ENCODE results near the gene ERF.

The ERF gene

DNA sequence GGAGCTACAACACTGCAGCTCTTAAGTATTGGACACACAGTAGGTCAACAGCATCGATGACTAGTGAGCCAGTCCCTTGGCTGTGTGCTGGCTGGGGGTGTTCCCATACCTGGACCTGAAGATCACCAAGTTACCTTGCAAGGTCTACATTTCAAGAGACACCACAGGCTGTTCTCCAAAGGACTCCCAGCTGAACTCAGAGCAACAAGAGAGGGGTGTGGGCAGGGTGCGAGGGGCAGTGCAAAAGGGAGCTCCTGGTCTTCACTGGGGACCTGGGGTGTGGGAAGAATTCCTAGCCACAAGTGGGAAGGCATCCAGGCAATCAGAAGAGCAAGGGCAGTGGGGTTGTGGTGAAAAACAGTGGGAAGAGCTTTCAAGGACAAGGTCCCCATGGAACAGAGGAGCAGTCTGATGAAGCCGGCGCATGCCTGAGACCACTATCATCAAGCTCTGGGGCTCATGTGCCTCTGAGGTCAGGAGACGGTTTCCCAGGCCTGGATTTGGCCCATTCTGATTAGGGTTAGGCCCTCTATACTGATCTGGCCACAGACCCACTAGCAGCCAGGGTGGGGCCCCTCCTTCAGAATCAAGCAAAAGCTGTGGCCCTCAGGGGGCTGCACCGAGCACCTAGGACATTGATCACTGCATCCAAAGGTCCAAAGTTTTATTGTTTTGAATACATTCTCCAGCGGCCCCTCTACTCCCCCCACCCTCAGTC lies 7.8 kb downstream of the ERF start:
- in situ Hi-C loops (cut with MboI; ENCODE audit: low pct_unique_long_range_greater_than_20kb, low sequenced_read_pairs): no loop called here
- no peak for DNase-seq

DNA sequence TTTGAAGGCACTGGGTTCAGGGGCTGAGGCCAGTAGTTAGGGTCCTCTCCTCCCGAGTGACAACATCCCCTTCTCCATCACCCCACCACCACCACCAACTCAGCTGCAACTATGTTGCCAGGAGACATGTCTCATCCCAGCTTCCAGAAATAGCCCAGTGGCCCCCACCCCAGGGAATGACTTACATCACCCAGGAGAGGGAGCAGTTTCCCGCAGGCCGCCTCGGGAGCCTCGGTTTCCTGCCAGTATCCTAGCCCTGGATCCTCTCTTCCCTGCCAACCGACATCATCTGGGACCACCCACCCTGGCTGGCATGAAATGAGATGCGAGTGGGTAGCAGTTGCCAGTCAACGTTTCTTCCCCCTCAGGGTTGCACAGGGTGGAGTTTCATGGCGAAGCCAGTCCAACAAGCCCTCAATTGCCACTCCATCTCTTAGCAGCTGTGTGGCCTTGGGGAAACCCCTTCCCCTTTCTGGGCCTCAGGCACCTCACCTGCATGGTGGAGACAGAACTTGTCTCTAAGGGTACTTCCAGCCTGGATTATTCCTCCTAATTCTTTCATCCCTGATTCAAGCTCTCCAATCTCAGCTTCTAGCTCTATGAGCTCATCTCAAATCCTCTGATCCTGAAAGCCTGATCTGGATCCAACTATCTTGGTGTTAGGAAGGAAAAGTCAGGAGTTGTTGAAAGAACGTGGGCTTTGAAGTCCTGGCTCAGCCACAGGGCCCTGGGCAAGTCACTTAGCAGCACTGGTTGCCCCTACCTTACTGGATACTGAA lies 8.6 kb downstream of the ERF start:
- in situ Hi-C loops (cut with MboI; ENCODE audit: low pct_unique_long_range_greater_than_20kb, low sequenced_read_pairs): no loop called here
- peak; percentile 47 for DNase-seq

DNA sequence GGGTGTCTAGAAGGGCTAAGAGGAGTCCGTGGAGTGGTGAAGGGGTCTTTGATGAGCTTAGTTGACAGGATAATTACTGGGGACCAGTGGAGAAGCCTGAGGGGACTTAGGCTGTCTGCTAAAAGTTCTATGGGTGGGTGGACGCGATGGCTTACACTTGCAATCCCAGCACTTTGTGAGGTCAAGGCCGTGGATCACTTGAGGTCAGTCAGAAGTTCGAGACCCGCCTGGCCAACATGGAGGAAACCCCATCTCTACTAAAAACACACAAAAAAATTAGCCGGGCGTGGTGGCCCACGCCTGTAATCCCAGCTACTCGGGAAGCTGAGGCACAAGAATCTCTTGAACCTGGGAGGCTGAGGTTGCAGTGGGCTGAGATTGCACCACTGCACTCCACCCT lies 9.7 kb downstream of the ERF start:
- no peak for DNase-seq
- in situ Hi-C loops (cut with MboI; ENCODE audit: low pct_unique_long_range_greater_than_20kb, low sequenced_read_pairs): no loop called here

DNA sequence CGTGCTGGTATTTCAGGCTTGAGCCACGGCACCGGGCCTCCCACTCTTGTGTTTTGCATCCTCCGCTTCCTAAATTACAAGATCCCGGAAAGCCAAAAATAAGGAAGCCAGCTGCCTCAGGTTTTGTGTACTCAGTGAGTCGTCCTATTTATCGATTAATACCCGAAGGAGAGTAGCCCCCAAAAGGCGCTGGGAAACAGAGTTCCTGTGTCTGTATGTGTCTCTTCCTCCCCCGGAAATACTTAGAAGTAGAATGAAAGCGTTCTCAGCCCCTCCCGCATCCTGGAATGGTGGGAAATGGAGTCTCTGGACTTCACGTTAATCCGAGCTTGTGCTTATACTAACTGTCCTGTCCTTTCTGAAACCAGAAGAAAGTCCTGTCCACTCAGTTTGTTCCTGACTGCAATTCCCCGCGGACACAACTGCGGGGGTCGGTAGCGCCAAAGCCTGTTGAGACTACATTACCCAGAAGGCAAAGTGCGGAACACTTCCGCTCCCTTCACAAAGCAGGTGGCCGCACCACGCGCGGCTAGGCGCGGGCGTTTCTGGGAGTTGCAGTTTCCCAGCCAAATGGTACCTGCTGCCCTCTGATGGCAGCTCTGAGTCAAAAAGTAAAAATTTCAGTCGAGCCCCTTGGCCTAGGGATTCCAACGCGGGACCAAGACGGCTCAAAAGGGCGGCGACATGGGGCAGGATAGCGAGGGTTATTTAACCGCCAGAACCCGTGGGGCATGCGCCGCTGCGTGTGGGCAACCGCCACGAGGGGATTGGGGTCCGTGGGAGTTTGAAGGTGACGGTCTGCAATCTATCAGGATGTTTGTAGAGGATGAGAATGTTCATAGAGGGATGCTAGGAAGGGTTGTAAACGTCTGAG lies 10.3 kb downstream of the ERF start:
- in situ Hi-C loops (cut with MboI; ENCODE audit: low pct_unique_long_range_greater_than_20kb, low sequenced_read_pairs): no loop called here

DNA sequence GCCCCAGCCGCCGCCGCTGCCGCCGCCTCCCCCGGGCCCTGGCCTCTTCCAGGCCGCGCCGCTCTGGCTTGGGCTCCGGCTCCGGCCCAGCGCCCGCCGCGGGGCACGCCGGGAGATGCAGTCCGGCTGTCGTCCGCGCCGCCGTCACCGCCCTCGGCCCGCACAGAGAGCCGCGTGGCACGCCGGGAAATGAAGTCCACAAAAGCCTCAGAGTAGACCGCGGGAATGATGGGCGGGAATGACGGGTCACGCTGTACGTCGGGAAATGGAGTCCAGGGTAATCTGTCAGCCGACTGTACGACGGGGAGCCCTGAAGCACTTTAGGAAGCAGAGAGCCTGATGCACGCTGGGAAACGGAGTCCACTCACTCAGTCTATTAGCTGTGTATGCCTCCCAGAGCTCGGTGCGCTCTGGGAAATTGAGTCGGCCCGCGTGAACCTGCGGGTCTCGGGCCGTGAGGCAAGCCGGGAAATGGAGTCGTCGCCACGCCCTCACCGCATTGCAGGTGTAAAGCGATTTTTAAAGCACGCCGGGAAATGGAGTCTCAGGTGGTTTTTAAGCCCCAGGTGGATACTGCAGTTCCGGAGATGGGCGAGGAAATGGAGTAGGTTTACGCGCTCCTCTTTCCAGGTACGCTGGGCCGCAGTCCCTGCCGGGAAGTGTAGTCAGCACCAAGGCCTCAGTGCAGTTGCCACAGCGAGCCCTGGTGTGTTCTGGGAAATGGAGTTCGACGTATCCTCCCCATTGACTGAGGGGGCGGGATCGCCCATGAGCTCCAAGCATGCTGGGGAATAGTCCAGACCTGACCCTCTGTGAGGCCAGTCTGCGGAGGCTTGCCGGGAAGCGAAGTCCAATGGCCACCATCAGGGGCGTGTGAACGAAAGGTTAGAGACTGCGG lies 12.2 kb downstream of the ERF start, which contains the start of gene GSK3A:
Gene GSK3A, minus strand, starts transcription at position 91 of the 898 bp plus-strand sequence. CDS start 137 bp downstream, outside the sequence.
- in situ Hi-C loops (cut with MboI; ENCODE audit: low pct_unique_long_range_greater_than_20kb, low sequenced_read_pairs): no loop called here
- DNase-seq: peak; percentile 98

More for the DNA sequence above, 10.3 kb downstream of the ERF start:
- DNase-seq: peak; percentile 98

DNA sequence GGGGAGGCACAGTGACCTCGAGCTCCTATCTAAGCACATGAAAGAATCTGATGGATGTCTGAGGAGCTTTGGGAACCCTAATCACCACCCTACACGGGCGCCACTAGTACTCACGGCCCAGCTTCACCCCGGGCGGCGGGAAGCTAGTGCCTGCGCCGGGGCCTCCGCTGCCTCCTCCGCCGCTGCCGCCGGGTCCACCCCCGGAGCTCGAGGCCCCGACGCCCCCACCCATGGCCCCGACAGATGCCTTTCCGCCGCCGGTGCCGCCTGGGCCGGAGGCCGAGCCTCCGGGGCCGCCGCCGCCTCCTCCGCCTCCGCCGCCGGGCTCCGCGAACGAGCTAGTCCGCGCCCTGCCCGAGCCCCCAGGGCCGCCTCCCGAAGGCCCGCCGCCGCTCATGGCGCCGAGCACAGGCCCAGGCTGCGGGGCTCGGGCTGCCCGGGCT lies 12.8 kb downstream of the ERF start:
- DNase-seq: no peak
- in situ Hi-C loops (cut with MboI; ENCODE audit: low pct_unique_long_range_greater_than_20kb, low sequenced_read_pairs): no loop called here

DNA sequence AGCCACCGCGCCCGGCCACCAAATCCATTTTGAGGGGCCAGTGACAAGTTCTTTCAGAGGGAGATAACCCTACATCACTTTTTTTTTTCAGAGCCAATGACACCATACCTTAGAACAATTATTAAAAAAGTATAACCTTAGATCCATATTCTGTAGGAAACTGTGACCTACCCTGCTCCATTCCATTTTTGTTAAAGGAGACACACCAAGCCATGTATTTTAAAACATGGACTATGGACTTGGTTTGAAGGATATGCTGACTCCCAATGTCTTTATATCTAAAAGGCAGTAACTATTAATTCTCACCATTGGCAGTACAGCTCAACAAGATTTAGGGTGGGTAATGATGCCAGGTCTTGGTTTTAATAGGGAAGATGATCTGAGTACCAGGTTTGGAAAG lies 13.6 kb downstream of the ERF start:
- in situ Hi-C loops (cut with MboI; ENCODE audit: low pct_unique_long_range_greater_than_20kb, low sequenced_read_pairs): no loop called here
- DNase-seq: no peak

DNA sequence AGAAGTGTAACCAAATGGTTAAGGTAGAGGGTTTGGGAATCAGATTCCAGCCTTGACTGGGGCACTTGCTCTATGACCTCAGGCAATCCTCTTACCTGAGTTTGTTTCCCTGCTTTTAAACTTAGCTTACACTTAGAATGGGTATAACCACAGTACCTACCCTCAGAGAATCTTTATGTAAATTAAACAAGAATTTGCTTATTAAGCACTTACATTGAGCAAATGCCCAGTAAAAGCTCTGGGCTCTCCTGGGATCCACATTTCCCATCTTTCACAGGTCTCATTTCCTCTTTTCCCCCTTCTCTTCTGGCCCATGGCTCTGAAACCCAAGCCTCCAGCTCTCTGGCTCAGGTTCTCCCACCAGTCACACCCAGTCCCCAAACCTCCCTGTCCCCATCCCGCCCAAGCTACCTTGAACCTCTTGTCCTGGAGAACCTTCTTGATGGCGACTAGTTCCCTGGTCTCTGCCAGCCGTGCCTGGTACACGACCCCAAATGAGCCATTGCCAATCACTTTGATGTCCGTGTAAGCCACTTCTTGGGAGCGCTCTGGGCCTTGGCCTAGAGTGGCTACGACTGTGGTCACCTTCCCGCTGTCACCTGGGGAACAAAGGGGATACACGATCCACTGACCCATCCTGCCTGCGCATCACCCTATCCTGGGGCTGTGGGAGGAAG lies 15.2 kb downstream of the ERF start:
- in situ Hi-C loops (cut with MboI; ENCODE audit: low pct_unique_long_range_greater_than_20kb, low sequenced_read_pairs): no loop called here
- DNase-seq: no peak

DNA sequence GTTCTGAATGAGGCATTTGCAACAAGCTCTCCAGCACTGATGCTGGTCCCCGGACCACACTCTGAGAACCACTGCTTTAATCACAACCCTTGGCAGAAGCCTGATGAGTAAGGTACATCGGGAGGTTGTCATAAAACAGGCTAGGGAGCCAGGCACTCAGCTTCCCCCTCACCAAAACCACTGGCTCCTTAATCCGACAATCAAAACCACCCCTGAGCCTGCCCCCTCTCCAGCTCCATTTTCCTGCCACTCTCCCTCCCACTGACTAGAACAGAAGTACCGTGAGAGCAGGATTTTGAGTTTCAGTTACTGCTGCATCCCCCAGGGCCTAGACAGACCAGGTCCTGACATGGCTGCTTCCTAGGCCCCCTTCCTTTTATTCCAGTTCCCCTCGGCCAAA lies 19.7 kb downstream of the ERF start:
- in situ Hi-C loops (cut with MboI; ENCODE audit: low pct_unique_long_range_greater_than_20kb, low sequenced_read_pairs): no loop called here

DNA sequence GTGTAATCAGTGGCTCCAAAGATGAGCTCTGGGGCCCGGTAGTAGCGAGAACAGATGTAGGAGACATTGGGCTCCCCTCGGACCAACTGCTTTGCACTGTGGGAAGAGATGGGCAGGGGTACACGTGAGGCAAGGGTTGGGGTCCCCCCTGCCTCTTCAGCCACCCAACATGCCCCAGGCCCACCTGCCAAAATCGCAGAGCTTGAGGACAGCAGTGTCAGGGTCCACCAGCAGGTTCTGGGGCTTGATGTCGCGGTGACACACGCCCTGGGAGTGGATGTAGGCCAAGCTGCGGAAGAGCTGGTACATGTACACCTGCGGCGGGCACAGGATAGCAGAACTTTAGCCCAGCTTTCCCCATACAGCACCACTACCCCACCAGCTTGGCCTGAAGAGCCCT lies 20.6 kb downstream of the ERF start:
- in situ Hi-C loops (cut with MboI; ENCODE audit: low pct_unique_long_range_greater_than_20kb, low sequenced_read_pairs): no loop called here
- DNase-seq: no peak

More for the DNA sequence above, 19.7 kb downstream of the ERF start:
- no peak for DNase-seq

DNA sequence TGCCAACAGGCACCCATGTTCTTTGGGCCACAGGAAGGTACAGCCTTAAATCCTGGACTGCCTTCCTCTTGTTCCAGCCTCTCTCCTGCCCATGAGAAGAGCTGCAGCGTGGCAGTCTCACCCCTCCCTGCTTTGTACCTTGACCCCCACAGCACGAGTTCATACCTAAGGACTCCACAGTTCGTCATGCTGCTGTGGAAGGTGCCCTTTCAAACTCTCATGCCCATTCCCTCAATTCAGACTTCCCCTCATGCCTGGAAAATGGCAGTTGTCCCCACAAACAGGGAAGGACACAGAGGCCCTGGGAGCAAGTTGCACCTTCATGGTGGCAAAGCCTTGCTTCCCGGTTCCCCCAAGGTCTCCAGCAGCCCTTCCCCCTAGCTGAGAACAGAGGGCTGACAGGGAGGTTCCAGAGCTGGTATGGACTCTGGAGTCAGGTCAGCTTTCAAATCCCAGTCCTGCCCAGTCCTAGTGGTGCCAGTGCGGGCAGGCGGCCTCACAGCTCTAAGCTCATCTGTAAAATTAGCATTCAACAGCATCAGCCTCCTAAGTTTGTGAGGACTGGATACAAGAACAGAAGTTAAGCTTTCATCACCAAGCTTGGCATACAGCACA lies 21.1 kb downstream of the ERF start:
- in situ Hi-C loops (cut with MboI; ENCODE audit: low pct_unique_long_range_greater_than_20kb, low sequenced_read_pairs): no loop called here
- DNase-seq: no peak

DNA sequence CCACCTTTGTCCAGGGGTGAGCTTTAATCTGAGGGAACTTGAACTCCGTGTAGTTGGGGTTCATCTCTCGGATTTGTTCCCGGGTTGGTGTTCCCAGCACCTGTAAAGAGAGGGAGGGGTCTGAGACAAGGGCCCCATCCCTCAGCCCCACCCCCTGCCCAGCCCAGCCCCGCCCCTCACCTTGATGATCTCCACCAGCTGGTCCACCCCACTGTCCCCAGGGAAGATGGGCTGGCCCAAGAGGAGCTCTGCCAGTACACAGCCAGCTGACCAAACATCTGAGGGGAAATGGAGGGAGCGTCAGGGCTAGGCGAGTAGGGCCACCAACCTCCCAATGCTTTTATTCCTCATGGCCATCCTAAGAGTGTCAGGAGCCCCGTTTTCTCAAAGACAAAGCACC lies 21.8 kb downstream of the ERF start:
- DNase-seq: no peak

DNA sequence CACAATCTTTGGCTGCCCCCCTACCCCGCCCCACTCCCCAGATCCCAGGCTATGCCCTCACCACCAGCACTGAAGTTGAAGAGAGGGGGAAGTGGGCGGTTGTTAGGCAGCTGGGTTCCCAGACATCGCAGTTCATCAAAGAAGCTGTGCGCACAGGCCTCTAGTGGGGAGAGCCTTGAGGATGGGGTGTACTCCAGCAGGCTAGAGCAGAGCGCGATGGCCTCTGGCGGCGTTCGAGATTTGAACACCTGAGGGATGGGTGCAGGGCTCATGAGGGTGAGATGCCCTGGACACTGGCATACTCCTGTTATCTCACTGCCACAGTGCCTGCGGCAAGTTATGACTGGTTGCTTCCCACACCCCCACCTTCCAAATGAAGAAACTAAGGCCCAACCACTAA lies 22.5 kb downstream of the ERF start:
- DNase-seq: no peak
- in situ Hi-C loops (cut with MboI; ENCODE audit: low pct_unique_long_range_greater_than_20kb, low sequenced_read_pairs): no loop called here

More for the DNA sequence above, 21.8 kb downstream of the ERF start:
- in situ Hi-C loops (cut with MboI; ENCODE audit: low pct_unique_long_range_greater_than_20kb, low sequenced_read_pairs): no loop called here

DNA sequence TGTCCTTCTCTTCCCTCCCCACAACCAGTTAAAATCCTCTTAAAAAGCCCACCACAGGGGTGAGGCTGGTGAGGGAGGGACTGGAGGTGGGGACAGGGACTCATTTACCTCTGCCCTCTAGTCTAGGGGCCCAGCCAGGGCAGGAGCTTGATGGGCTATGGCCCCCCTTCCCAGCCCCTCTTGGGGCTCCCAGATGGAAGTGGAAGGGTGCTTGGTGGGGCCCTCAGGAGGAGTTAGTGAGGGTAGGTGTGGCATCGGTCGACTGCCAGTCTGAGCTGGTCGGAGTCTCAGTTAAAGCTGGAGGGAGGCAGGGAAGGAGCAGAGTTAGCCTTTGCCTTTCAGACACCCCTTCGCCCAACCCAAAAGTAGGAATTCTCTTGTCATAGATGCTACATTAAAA lies 24.4 kb downstream of the ERF start:
- no peak for DNase-seq
- in situ Hi-C loops (cut with MboI; ENCODE audit: low pct_unique_long_range_greater_than_20kb, low sequenced_read_pairs): no loop called here

DNA sequence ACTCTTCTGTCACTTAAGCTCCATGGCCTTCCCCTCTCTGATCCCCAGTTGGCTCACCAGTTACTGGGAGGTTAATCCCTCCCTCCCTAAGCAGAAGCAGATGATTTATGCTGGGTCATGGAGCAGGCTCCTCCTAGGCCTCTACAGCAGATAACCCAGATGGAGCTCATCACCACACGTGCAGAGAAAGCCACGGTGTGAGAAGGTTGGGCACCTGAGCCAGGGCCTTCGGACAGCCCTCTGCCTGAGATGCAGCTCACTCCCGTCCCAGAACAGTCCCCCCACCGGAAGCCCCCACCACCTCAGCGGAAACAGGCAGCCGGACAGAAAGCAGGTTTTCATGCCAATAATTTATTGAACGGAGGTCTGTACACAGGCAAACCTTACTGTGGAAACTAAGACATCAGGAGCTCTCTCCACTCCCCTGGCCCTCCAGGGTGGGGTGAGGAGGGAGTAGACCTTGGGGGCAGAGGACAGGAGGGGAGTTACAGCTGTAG lies 25.0 kb downstream of the ERF start:
- no peak for DNase-seq
- in situ Hi-C loops (cut with MboI; ENCODE audit: low pct_unique_long_range_greater_than_20kb, low sequenced_read_pairs): no loop called here

DNA sequence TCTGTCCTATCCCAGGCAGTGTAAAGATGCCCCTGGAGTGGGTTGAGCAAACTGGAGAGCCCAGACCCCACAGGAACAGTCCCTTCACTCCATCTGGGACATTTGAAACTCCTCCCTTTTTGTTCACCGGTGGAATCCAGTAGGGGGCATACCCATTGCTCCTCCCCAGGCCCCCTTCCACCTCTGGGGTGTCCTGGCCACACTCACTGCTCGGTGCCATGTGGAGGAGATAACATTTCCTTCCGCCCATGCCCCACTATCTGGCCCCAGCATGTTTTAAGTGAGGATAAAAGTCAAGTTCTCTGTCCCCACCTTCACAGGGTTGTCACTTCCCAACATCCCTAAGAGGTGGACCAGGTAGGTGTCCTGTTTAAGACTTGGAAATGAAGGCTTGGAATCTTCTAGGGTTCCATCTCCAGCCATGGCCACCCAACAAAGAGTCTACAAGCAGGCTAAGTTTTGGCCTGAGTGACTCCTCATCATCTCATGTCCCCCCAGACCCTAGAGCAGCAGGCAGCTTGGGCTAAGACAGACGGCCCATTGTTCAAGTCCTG lies 25.6 kb downstream of the ERF start:
- in situ Hi-C loops (cut with MboI; ENCODE audit: low pct_unique_long_range_greater_than_20kb, low sequenced_read_pairs): no loop called here

DNA sequence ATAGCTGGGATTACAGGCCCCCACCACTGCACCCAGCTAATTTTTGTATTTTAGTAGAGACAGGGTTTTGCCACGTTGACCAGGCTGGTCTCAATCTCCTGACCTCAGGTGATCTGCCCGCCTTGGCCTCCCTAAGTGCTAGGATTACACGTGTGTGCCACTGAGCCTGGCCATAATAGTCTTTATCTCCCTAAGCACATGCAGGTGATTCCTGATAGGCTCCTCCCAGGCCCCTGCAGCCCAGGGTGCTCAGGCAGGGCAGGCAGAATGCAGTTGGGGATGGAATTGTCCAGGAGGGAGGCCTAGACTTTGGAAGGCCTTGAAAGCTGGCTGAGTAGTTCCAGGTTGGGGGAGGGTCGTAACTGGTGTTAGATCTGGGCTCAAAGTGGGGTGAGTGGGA lies 26.3 kb downstream of the ERF start:
- DNase-seq: no peak
- in situ Hi-C loops (cut with MboI; ENCODE audit: low pct_unique_long_range_greater_than_20kb, low sequenced_read_pairs): no loop called here

More for the DNA sequence above, 25.6 kb downstream of the ERF start:
- DNase-seq: no peak
